Mesenchymal stem cell (in vitro differentiated cells and primary cell): Measurements from ENCODE around the gene SPRY1.

Experiments used
- DNase-seq: peaks from one replicate; pipeline ENCODE4 v3.0.0-alpha.2; 2013
- H2AFZ ChIP-seq: one replicate; pipeline ENCODE4 v1.6.1; 2013; ENCODE audit warnings: low read depth, mild to moderate bottlenecking, control low read depth, inconsistent platforms, low read length, moderate library complexity
- H2AK5ac ChIP-seq: 2 replicates; pipeline ENCODE4 v1.6.1; 2013; ENCODE audit warnings: low read length, moderate library complexity, mild to moderate bottlenecking, inconsistent platforms; ENCODE audit not compliant: severe bottlenecking
- H2BK120ac ChIP-seq: one replicate; pipeline ENCODE4 v1.6.1; 2013; ENCODE audit warnings: low read depth, mild to moderate bottlenecking, inconsistent platforms, low read length, moderate library complexity
- H2BK12ac ChIP-seq, 2 experiments: one replicate each; pipeline ENCODE4 v1.6.1; 2013; ENCODE audit warnings: inconsistent platforms in 2 of 2, low read length in 2 of 2, mild to moderate bottlenecking in 2 of 2, moderate library complexity in 2 of 2, control low read depth in 1 of 2
- H2BK15ac ChIP-seq: one replicate; pipeline ENCODE4 v1.6.1; 2013; ENCODE audit warnings: mild to moderate bottlenecking, low read depth, inconsistent platforms; ENCODE audit not compliant: poor library complexity, severe bottlenecking
- H2BK5ac ChIP-seq: 2 replicates; pipeline ENCODE4 v1.6.1; 2013; ENCODE audit warnings: low read depth, mild to moderate bottlenecking, low read length, control low read depth, inconsistent platforms; ENCODE audit not compliant: poor library complexity, severe bottlenecking
- H3K14ac ChIP-seq, 2 experiments: one replicate each; pipeline ENCODE4 v1.6.1; 2013; ENCODE audit warnings: inconsistent platforms in 2 of 2, low read length in 2 of 2, control low read depth in 1 of 2, mild to moderate bottlenecking in 1 of 2, moderate library complexity in 1 of 2
- H3K18ac ChIP-seq, 2 experiments: one replicate each; pipeline ENCODE4 v1.6.1; 2013; ENCODE audit warnings: inconsistent platforms in 2 of 2, low read length in 2 of 2, control low read depth in 1 of 2, low read depth in 1 of 2, mild to moderate bottlenecking in 1 of 2
- H3K23ac ChIP-seq, 2 experiments: one replicate each; pipeline ENCODE4 v1.6.1; 2013; ENCODE audit warnings: inconsistent platforms in 2 of 2, low read length in 2 of 2, mild to moderate bottlenecking in 2 of 2, moderate library complexity in 2 of 2, control low read depth in 1 of 2
- H3K27ac ChIP-seq: 2 replicates; pipeline ENCODE4 v1.5.1; 2013; ENCODE audit warnings: mild to moderate bottlenecking, moderate library complexity, low read length, control low read depth, inconsistent platforms; ENCODE audit not compliant: poor library complexity, severe bottlenecking
- H3K27me3 ChIP-seq, 2 experiments: 2 replicates each; pipeline versions ENCODE4 v1.6.1 to v1.7.0; 2013; ENCODE audit warnings: low read length in 2 of 2, mild to moderate bottlenecking in 2 of 2, moderate library complexity in 2 of 2, control low read depth in 1 of 2, inconsistent platforms in 1 of 2; ENCODE audit not compliant: control insufficient read depth in 1 of 2, insufficient read depth in 1 of 2
- H3K36me3 ChIP-seq, 2 experiments: 2 replicates each; pipeline versions ENCODE4 v1.6.1 to v1.7.0; 2013; ENCODE audit warnings: low read length in 2 of 2, control low read depth in 1 of 2, inconsistent platforms in 1 of 2, low read depth in 1 of 2, mild to moderate bottlenecking in 1 of 2; ENCODE audit not compliant: insufficient read depth in 2 of 2, control insufficient read depth in 1 of 2
- H3K4ac ChIP-seq, 2 experiments: one replicate each; pipeline ENCODE4 v1.6.1; 2013; ENCODE audit warnings: inconsistent platforms in 2 of 2, low read length in 2 of 2, mild to moderate bottlenecking in 2 of 2, moderate library complexity in 2 of 2, control low read depth in 1 of 2, low read depth in 1 of 2
- H3K4me1 ChIP-seq: 2 replicates; pipeline ENCODE4 v1.6.1; 2013; ENCODE audit warnings: low read depth, low read length, control low read depth; ENCODE audit not compliant: control insufficient read depth, insufficient read depth
- H3K4me2 ChIP-seq: 2 replicates; pipeline ENCODE4 v1.6.1; 2013; ENCODE audit warnings: low read length, mild to moderate bottlenecking, inconsistent platforms; ENCODE audit not compliant: poor library complexity, severe bottlenecking
- H3K4me3 ChIP-seq, 2 experiments: 2 replicates each; pipeline versions ENCODE4 v1.5.1 to v1.7.0; 2013; ENCODE audit warnings: low read length in 2 of 2, mild to moderate bottlenecking in 2 of 2, control low read depth in 1 of 2, low read depth in 1 of 2; ENCODE audit not compliant: insufficient read depth in 1 of 2
- H3K79me1 ChIP-seq: replicated peaks from 2 replicates; pipeline ENCODE4 v1.6.1; 2013; ENCODE audit warnings: mild to moderate bottlenecking, control low read depth, low read length, inconsistent platforms; ENCODE audit not compliant: poor library complexity, severe bottlenecking
- H3K9ac ChIP-seq: 2 replicates; pipeline ENCODE4 v1.7.0; 2013; ENCODE audit warnings: mild to moderate bottlenecking, low read length, moderate library complexity
- H3K9me3 ChIP-seq: 2 replicates; pipeline ENCODE4 v1.7.0; 2013; ENCODE audit warnings: mild to moderate bottlenecking, low read length; ENCODE audit not compliant: control insufficient read depth
- H4K8ac ChIP-seq: one replicate; pipeline ENCODE4 v1.6.1; 2013; ENCODE audit warnings: inconsistent platforms, mild to moderate bottlenecking, low read length, moderate library complexity
- H4K91ac ChIP-seq: one replicate; pipeline ENCODE4 v1.6.1; 2013; ENCODE audit warnings: mild to moderate bottlenecking, low read length, inconsistent platforms
- WGBS: methylation state at CpG from one replicate; pipeline ENCODE4 v1.1.7; 2013; ENCODE audit warnings: mixed read lengths; 5-methylcytosine and 5-hydroxymethylcytosine counted together

The SPRY1 gene

GRCh38 chr4:123364906-123365305, 31.7 kb upstream of the SPRY1 start:
- Histone ChIP-seq H2AK5ac (no peak overlapping the region), H2BK12ac (peak overlapping the region in 1 of 2 experiments; percentile 3), H3K9me3 (peaks cover 11% of the 10 kb centered on the region), H4K91ac (no peak overlapping the region), H3K4ac (no peak overlapping the region), H3K4me3 (no peak overlapping the region), H2BK5ac (no peak overlapping the region), H3K14ac (no peak overlapping the region), H3K27me3 (no peaks in the 10 kb centered on the region), H3K4me1 (no peaks in the 10 kb centered on the region), H4K8ac (no peak overlapping the region), H3K27ac (no peak overlapping the region), H3K18ac (no peak overlapping the region), H2BK15ac (no peak overlapping the region), H3K36me3 (no peaks in the 10 kb centered on the region), H3K23ac (no peak overlapping the region), H2AFZ (no peak overlapping the region), H3K79me1 (no peaks in the 10 kb centered on the region), H2BK120ac (no peak overlapping the region), H3K4me2 (no peak overlapping the region), H3K9ac (no peak overlapping the region)
- 98% methylated on average over 3 of the region's 3 CpGs for WGBS
- DNase-seq = no peak

- Histone ChIP-seq H2BK5ac (no peak overlapping the region), H3K4me2 (no peak overlapping the region), H3K9ac (no peak overlapping the region), H3K4ac (no peak overlapping the region), H2BK120ac (no peak overlapping the region), H4K91ac (no peak overlapping the region), H3K23ac (no peak overlapping the region), H3K27ac (no peak overlapping the region), H2AFZ (no peak overlapping the region), H3K36me3 (no peaks in the 10 kb centered on the region), H3K79me1 (no peaks in the 10 kb centered on the region), H2BK15ac (no peak overlapping the region), H3K4me3 (no peak overlapping the region), H2BK12ac (no peak overlapping the region), H3K27me3 (no peaks in the 10 kb centered on the region), H3K18ac (no peak overlapping the region), H3K14ac (no peak overlapping the region), H3K9me3 (peaks cover 11% of the 10 kb centered on the region), H4K8ac (no peak overlapping the region), H2AK5ac (no peak overlapping the region), H3K4me1 (no peaks in the 10 kb centered on the region)
- no CpG with 5 or more reads among the region's 1 CpG for WGBS
- no peak for DNase-seq
Measured at GRCh38 chr4:123365412-123365811, 31.2 kb upstream of the SPRY1 start.

DNA sequence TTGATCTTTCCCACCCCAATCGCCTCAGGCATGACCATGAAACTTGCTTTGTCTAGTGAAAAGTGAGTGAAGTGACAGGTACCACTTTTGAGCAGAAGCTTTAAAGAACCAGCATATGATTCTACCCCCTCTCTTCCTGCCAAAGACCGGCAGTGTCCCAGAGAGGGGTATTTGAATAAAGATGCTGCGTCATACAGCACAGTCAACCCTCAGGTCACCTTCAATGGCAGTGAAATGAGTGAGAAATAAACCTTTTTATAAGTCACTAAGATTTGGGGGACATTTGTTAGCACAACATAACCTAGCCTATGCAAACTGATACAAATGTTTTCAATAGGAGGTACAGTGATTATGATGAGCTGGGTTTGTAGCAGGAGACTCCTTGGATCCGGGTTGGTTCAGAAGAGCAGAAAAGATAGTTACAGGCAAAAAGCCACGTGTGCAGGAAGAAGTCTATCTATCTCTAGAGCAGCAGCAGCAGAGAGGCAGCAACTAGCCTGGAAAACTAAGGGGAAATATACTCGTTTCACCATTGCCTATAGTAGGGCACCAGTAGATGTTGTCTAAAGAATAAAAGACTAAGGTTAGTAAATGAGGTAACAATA, 30.3 kb upstream of the SPRY1 start:
- H2BK120ac ChIP-seq = no peak overlapping the region
- peaks cover 11% of the 10 kb centered on the region for H3K9me3 ChIP-seq
- H3K36me3 ChIP-seq = no peaks in the 10 kb centered on the region
- no peak overlapping the region for H2BK5ac ChIP-seq
- no peak overlapping the region for H4K8ac ChIP-seq
- no peak for DNase-seq
- H2BK15ac ChIP-seq = no peak overlapping the region
- no peak overlapping the region for H3K14ac ChIP-seq
- no peaks in the 10 kb centered on the region for H3K4me1 ChIP-seq
- H3K27ac ChIP-seq = no peak overlapping the region
- no peaks in the 10 kb centered on the region for H3K79me1 ChIP-seq
- H2AFZ ChIP-seq = no peak overlapping the region
- no peak overlapping the region for H3K9ac ChIP-seq
- H3K27me3 ChIP-seq = no peaks in the 10 kb centered on the region
- H3K4ac ChIP-seq = no peak overlapping the region
- no peak overlapping the region for H2BK12ac ChIP-seq
- H3K18ac ChIP-seq = peak overlapping the region in 1 of 2 experiments; percentile 33
- H3K4me3 ChIP-seq = no peak overlapping the region
- no peak overlapping the region for H3K4me2 ChIP-seq
- H2AK5ac ChIP-seq = no peak overlapping the region
- no peak overlapping the region for H4K91ac ChIP-seq
- H3K23ac ChIP-seq = no peak overlapping the region
- WGBS = 85% methylated on average over 2 of the region's 6 CpGs

DNA sequence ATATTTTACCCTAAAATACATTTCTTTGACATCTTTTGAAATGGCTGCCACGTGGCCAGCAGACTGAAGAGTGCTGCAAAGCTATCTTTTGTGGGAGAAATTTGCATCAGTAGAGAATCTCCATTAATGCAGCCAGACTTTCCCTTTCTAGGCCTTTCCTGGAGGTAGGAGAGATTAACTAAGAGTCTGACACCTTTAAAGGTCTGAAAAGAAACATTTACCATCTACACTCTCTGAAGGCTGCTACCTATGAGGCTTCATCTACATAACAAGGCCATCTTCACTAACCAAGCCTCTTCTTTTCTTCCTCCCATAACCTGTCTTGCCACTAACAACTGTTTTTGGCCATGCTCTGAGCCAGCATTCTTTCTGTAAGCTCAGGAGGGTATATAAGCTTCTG, 17.8 kb upstream of the SPRY1 start:
- Histone ChIP-seq H3K23ac (no peak overlapping the region), H3K14ac (no peak overlapping the region), H3K4me3 (no peak overlapping the region), H2AFZ (no peak overlapping the region), H3K9me3 (no peaks in the 10 kb centered on the region), H2AK5ac (no peak overlapping the region), H2BK5ac (no peak overlapping the region), H3K79me1 (no peaks in the 10 kb centered on the region), H3K36me3 (no peaks in the 10 kb centered on the region), H3K18ac (no peak overlapping the region), H3K27me3 (no peaks in the 10 kb centered on the region), H3K4me2 (no peak overlapping the region), H3K4ac (no peak overlapping the region), H4K8ac (no peak overlapping the region), H3K27ac (no peak overlapping the region), H2BK120ac (no peak overlapping the region), H2BK12ac (no peak overlapping the region), H4K91ac (no peak overlapping the region), H3K9ac (no peak overlapping the region), H2BK15ac (no peak overlapping the region), H3K4me1 (no peaks in the 10 kb centered on the region)
- DNase-seq = no peak
- WGBS = no CpG with 5 or more reads among the region's 1 CpG
